K562 (cell line): ENCODE data around the gene SNCG. TPM values are rescaled to one million over a fixed set of nuclear protein-coding genes. Genes with fewer than 3 reads are reported as not detected.

Source experiments
- ATAC-seq: fragments of 200-7000 bp; cut with Tn5 transposase; 3 replicates; pipeline ENCODE4 v1.9.1; 2020; ENCODE audit warnings: moderate library complexity
- BruUV-seq: library from RNA; stranded (reverse); fragments of 400-500 nt; replicated peaks from 2 replicates; lab custom pipeline; 2021; lab: Mats Ljungman, UMichigan
- CTCF ChIA-PET: fragments of 300-600 bp; formaldehyde crosslinking; extraction: SDS; loops from one replicate; lab custom pipeline; 2021; ENCODE audit warnings: low intra/inter-chr PET ratio; lab: Yijun Ruan, JAX
- POLR2A ChIA-PET: fragments of 300-600, 350-650 bp; sonication (Branson Sonifier 250); formaldehyde crosslinking; extraction: SDS; loops from one replicate; lab custom pipeline; 2021; ENCODE audit warnings: antibody characterized with exemption, inconsistent platforms; lab: Yijun Ruan, JAX
- DNase-seq, 4 experiments: peaks; one replicate each; pipeline versions ENCODE4 v3.0.0 to v3.0.0-alpha.2; 2011 to 2018; ENCODE audit warnings: low spot score in 3 of 4, mixed read lengths in 3 of 4; ENCODE audit errors: extremely low read depth in 1 of 4
- FAIRE-seq: peaks from 2 replicates; lab custom pipeline; 2011; peaks lifted over from hg19 to GRCh38; lab: Jason Lieb, UNC
- H2AFZ ChIP-seq: 2 replicates; pipeline ENCODE4 v1.6.0; 2011; ENCODE audit warnings: low read depth, low read length, control low read depth, inconsistent platforms
- H3K27ac ChIP-seq: fragments of 200-600 bp; 3 replicates; pipeline ENCODE4 v1.8.0; 2011; ENCODE audit warnings: low read depth, mild to moderate bottlenecking, control low read depth, inconsistent platforms, low read length, moderate library complexity, mixed read lengths; ENCODE audit errors: extremely low read depth
- H3K27me3 ChIP-seq, 2 experiments: fragments of 300-600 bp in 1 of 2; 2 replicates in 1 of 2; 3 replicates in 1 of 2; pipeline versions ENCODE4 v1.6.0 to v1.8.0; 2011; ENCODE audit warnings: inconsistent platforms in 2 of 2, low read length in 2 of 2, mild to moderate bottlenecking in 1 of 2, mixed read lengths in 1 of 2, moderate library complexity in 1 of 2; ENCODE audit not compliant: control insufficient read depth in 2 of 2, insufficient read depth in 2 of 2
- H3K36me3 ChIP-seq: fragments of 300-600 bp; 3 replicates; pipeline ENCODE4 v1.8.0; 2011; ENCODE audit warnings: mild to moderate bottlenecking, low read length, inconsistent platforms; ENCODE audit not compliant: control insufficient read depth, insufficient read depth
- H3K4me1 ChIP-seq, 2 experiments: fragments of 200-600 bp in 1 of 2; replicated peaks in 1 of 2; 2 replicates in 1 of 2; 3 replicates in 1 of 2; pipeline versions ENCODE4 v1.5.1 to v1.8.0; 2011; ENCODE audit warnings: inconsistent platforms in 2 of 2, low read length in 2 of 2, mild to moderate bottlenecking in 1 of 2, mixed read lengths in 1 of 2, moderate library complexity in 1 of 2; ENCODE audit not compliant: control insufficient read depth in 2 of 2, insufficient read depth in 2 of 2
- H3K4me2 ChIP-seq: 2 replicates; pipeline ENCODE4 v1.6.1; 2011; ENCODE audit warnings: low read length, control low read depth, inconsistent platforms, mixed read lengths; ENCODE audit not compliant: insufficient read depth
- H3K4me3 ChIP-seq: fragments of 200-600 bp; sonication (generic), shearing (Covaris generic); 2 replicates; pipeline ENCODE4 v1.5.1; 2016; ENCODE audit warnings: control low read depth, inconsistent platforms
- H3K79me2 ChIP-seq: fragments of 200-600 bp; 3 replicates; pipeline ENCODE4 v1.8.0; 2011; ENCODE audit warnings: low read length, inconsistent platforms; ENCODE audit not compliant: control insufficient read depth, insufficient read depth
- H3K9ac ChIP-seq, 2 experiments: 2 replicates each; pipeline versions ENCODE4 v1.6.0 to v1.6.1; 2011; ENCODE audit warnings: low read depth in 2 of 2, low read length in 2 of 2, control low read depth in 1 of 2, inconsistent platforms in 1 of 2, mild to moderate bottlenecking in 1 of 2, mixed read lengths in 1 of 2; ENCODE audit not compliant: insufficient read depth in 1 of 2
- H3K9me1 ChIP-seq: one replicate; pipeline ENCODE4 v1.6.0; 2011; ENCODE audit warnings: inconsistent platforms, mild to moderate bottlenecking, low read length, moderate library complexity; ENCODE audit not compliant: control insufficient read depth, insufficient read depth
- H3K9me3 ChIP-seq: replicated peaks from 2 replicates; pipeline ENCODE4 v1.5.1; 2011; ENCODE audit warnings: low read depth, low read length, inconsistent platforms; ENCODE audit not compliant: control insufficient read depth, insufficient read depth
- H4K20me1 ChIP-seq: replicated peaks from 2 replicates; pipeline ENCODE4 v1.6.1; 2011; ENCODE audit warnings: low read length, inconsistent platforms, mixed read lengths; ENCODE audit not compliant: control insufficient read depth, insufficient read depth
- ATF4 ChIP-seq: fragments of 450-650 bp; formaldehyde crosslinking; IDR thresholded peaks from 2 replicates; pipeline ENCODE4 v1.4.0; 2022; ENCODE audit warnings: mild to moderate bottlenecking, moderate library complexity
- DIDO1 ChIP-seq: fragments of 450-650 bp; IDR thresholded peaks from 2 replicates; pipeline ENCODE4 v1.6.1; 2016; ENCODE audit warnings: low read depth, missing biosample characterization, missing genetic modification characterization
- E2F4 ChIP-seq: sonication (generic); formaldehyde crosslinking; IDR thresholded peaks from 2 replicates; pipeline ENCODE4 v1.8.0; 2022; ENCODE audit warnings: mild to moderate bottlenecking, low read depth, missing genetic modification reagents
- RBFOX2 ChIP-seq: fragments of 200-400 bp; formaldehyde crosslinking; IDR thresholded peaks from 2 replicates; pipeline ENCODE4 v1.6.1; 2017; ENCODE audit warnings: low read depth, mild to moderate bottlenecking, low read length, moderate library complexity
- SETDB1 ChIP-seq: IDR thresholded peaks from one replicate; pipeline ENCODE4 v1.6.1; 2012; ENCODE audit warnings: low read length, control low read depth, inconsistent platforms
- THRAP3 ChIP-seq: fragments of 450-650 bp; IDR thresholded peaks from 2 replicates; pipeline ENCODE4 v1.6.1; 2016; ENCODE audit warnings: mild to moderate bottlenecking, inconsistent platforms, borderline replicate concordance
- ZNF609 ChIP-seq: sonication (generic); formaldehyde crosslinking; IDR thresholded peaks from 2 replicates; pipeline ENCODE4 v1.8.1; 2023; ENCODE audit warnings: missing genetic modification reagents, mild to moderate bottlenecking, borderline replicate concordance
- WGBS: fragments of 100-300 bp; shearing (Covaris generic); methylation state at CpG from one replicate; pipeline ENCODE4 v1.1.6; 2016; ENCODE audit warnings: low coverage, mixed read lengths; ENCODE audit not compliant: insufficient coverage; ENCODE audit errors: missing lambda C conversion rate; 5-methylcytosine and 5-hydroxymethylcytosine counted together
- in situ Hi-C: fragments of 300-500 bp; cut with MboI; formaldehyde crosslinking; loops from 4 replicates; pipeline ENCODE4 v1.15.0; 2018; ENCODE audit warnings: inconsistent platforms, mixed read lengths
- intact Hi-C: fragments of 100-400 bp; cut with micrococcal nuclease; formaldehyde crosslinking; loops from 2 replicates; pipeline ENCODE4 v1.14.2; 2022
- polyA plus RNA-seq, 8 experiments: library from polyadenylated mRNA; depleted of rRNA in 4 of 8; stranded (reverse) in 5 of 8; unstranded in 3 of 8; fragments of >200 nt; fragmentation: Nextera tagmentation in 2 of 8; fragmentation: Illumina TruSeq in 1 of 8; extraction: Ambion mirVana in 2 of 8; extraction: Trizol in 1 of 8; gene quantifications; 2 replicates each; pipeline versions ENCODE4 v1.2.1 to v1.2.3, GENCODE V29; 2011 to 2014; ENCODE audit warnings: inconsistent platforms in 1 of 8, missing spikeins in 1 of 8
- total RNA-seq, 7 experiments: library from RNA; depleted of rRNA in 6 of 7; stranded (reverse); fragments of >200 nt in 6 of 7; fragmentation: Illumina TruSeq in 2 of 7; extraction: Trizol in 2 of 7; gene quantifications; 2 replicates each; pipeline versions ENCODE4 v1.2.1 to v1.2.3, GENCODE V29; 2011 to 2021; ENCODE audit warnings: low replicate concordance in 1 of 7

SNCG gene
- total and polyA plus RNA-seq, 9 of the 15 experiments (the other 6 are each of a cell fraction or from before 2014, with no cell fraction given): 9.8 to 146 (median 93.6) TPM

DNA sequence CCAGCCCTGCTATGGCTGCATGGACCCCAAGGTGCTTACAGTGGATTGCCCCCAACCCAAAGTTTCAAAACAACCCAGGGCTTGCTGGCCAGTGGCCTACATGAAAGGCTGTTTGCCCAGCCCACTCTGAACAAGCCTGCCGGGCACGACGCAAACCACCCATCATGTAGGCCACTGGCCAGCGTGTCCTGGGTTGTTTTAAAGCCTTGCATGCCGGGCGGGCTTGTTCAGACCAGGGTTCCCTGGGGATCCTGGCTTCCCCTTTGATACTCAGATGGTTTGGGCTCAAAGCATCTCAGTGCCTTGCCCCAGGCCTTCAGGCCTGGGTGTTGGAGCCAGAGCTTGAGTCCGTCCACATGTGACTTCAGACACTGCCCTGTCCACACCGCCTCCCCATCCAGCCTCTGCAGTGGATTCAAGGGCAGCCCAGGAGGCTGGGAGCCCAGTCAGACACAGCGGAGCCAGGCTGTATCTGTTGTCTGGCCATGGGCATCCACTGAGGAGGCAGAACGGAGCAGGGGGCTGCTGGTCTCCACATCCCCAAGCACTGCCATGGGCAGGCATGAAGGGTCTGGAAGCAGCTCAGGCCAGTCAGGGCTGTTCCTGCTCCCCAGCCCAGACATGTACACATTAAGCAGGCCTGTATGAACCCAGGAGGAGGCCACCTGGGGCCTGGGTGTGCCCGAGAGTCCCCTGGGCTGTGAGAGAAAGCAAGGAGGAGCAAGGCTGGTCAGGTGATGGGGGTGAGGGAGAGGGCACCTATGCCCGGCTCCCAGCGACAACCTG, 5.9 kb downstream of the SNCG start:
- Histone ChIP-seq H2AFZ (no peak overlapping the region), H3K27ac (no peak overlapping the region), H3K4me1 (peaks cover 25 to 59% of the 10 kb centered on the region in 2 experiments; a peak in 4 of 5 replicates), H3K27me3 (no peaks in the 10 kb centered on the region), H3K9me3 (no peaks in the 10 kb centered on the region), H3K9me1 (no peaks in the 10 kb centered on the region), H3K79me2 (peaks cover 13% of the 10 kb centered on the region; the same call in 2 of the 3 replicates), H3K36me3 (peaks cover 4% of the 10 kb centered on the region; the same call in 2 of the 3 replicates), H3K9ac (no peak overlapping the region), H3K4me2 (no peak overlapping the region)
- WGBS: 86% methylated on average over 7 of the region's 13 CpGs
- in situ Hi-C loops (no loop called here), intact Hi-C loops (no loop called here)
- CTCF ChIA-PET: no interaction called here
- DNase-seq (no peak), ATAC-seq (no peak)
- POLR2A ChIA-PET: no interaction called here
- no TSS peak for BruUV-seq
- 0 out of 2 replicates have a peak, but pooled peaks have one; percentile 22 for TF ChIP-seq RBFOX2
- TF ChIP-seq SETDB1: no peak
- no peak for TF ChIP-seq THRAP3
- TF ChIP-seq, all 486 proteins: peak for 1
- no peak for FAIRE-seq
- H4K20me1 ChIP-seq: no peaks in the 10 kb centered on the region
- no peak overlapping the region for H3K4me3 ChIP-seq

DNA sequence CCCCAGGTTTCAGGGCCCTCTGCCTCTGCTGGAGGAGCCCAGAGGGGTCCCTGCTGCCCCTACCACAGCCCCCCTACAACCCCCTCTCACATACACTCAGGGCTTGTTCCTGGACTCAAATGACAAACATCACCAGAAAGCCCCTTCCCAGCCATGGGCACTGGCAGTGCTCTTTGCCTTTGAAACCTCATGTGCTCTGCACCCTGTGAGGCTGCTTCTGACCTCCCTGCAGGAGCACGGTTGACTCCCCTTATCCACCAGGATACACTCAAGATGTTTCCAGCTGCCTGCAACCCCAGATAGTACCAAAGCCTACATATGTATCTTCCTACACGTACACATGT, 6.4 kb downstream of the SNCG start:
- DNase-seq: no peak
- POLR2A ChIA-PET: no interaction called here
- Histone ChIP-seq H3K9ac (no peak overlapping the region), H3K4me2 (no peak overlapping the region), H3K27ac (no peak overlapping the region), H3K27me3 (no peaks in the 10 kb centered on the region), H2AFZ (no peak overlapping the region), H3K9me1 (no peaks in the 10 kb centered on the region), H3K9me3 (no peaks in the 10 kb centered on the region), H4K20me1 (no peaks in the 10 kb centered on the region), H3K79me2 (peaks cover 7% of the 10 kb centered on the region; the same call in 2 of the 3 replicates), H3K36me3 (peaks cover 4% of the 10 kb centered on the region; the same call in 1 of the 3 replicates), H3K4me1 (peaks cover 20 to 54% of the 10 kb centered on the region in 2 experiments; a peak in 4 of 5 replicates), H3K4me3 (no peak overlapping the region)
- in situ Hi-C loops: no loop called here
- ATAC-seq: no peak
- FAIRE-seq: no peak
- CTCF ChIA-PET: interaction anchor here (0.6 kb wide), 1 partner anchor 23 kb away, joined by 3 read pairs; no protein-coding TSS in a partner anchor
- intact Hi-C loops: no loop called here
- 65% methylated on average over 2 of the region's 2 CpGs for WGBS
- BruUV-seq: no TSS peak
- no peak for TF ChIP-seq DIDO1 (tag)
- no peak for TF ChIP-seq ZNF609 (CRISPR knock-in tag)
- TF ChIP-seq E2F4: no peak
- TF ChIP-seq ATF4: no peak
